Pericardium fibroblast (primary cell): ENCODE results near the gene EDNRB. TPM values are rescaled to one million over a fixed set of nuclear protein-coding genes. Genes with fewer than 3 reads are reported as not detected.

Experiments
- total RNA-seq: library from RNA; depleted of rRNA; stranded (reverse); fragments of >200 nt; gene quantifications from 2 replicates; pipeline ENCODE4 v1.2.3, GENCODE V29; 2015

The EDNRB gene
- 2.6 and 4.8 TPM in 2 replicates for total RNA-seq

DNA sequence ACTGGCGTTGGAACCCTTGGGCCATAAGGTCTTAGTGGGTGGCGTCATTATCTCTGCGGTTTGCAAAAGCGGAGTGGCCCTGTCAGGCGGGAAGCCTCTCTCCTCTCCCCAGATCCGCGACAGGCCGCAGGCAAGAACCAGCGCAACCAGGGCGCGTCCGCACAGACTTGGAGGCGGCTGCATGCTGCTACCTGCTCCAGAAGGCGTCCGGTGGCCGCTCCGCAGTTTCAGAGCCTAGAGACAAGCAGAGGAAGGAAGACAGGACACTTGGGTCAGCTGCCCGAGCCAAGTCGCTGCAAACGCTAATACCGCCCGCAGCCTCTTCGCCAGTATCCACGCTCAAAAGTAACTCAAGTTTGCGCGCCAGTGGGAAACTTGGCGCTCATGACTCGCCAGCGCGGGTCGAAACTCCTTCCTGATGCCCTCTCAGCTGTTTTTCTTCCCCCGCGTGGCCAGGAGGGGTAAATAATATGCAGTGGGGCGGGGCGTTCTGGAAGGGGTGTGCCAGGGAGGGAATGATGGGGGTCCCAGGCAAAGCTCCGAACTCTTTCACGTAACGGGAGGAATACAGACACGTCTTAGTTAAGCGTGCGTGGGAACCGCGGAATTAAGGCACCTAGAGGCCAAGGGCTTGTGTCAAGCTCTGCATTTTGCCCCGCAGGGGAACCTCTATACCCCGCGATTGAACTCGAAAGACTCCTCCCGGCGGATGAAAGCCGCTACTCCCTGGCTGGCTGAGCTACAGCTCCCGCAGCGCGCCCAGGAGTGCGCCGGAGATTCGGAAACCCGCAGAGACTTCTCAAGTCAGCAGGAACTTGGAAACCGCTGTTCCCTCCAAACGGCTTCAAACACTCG lies at the start of gene EDNRB:
Gene EDNRB, minus strand, starts transcription at position 441 of the 855 bp plus-strand sequence. Its CDS starts 258 bp downstream, at position 183.

Other genes with a start within 250 kb of the EDNRB start
- not detected in 2 replicates for gene SLAIN1, start 221.1 kb downstream of the EDNRB start, total RNA-seq